Spleen (tissue), 11 donors: Measurements from ENCODE around the gene ZNF536. TPM values are rescaled to one million over a fixed set of nuclear protein-coding genes. Genes with fewer than 3 reads are reported as not detected.
"Not testable (repeated sequence)": the region's sequence is repeated elsewhere in the genome, so short reads cannot be mapped to it uniquely, and the experiment has no call there.

Source experiments
- DNase-seq: peaks from one replicate; pipeline ENCODE4 v3.0.0-alpha.2; 2020
- H3K27ac ChIP-seq, 8 donors: fragments of 200-600 bp; sonication (generic) in 7 of 8; 1 replicate in 4 of 8; 2 replicates in 4 of 8; pipeline versions ENCODE4 v1.5.0 to v1.8.0; 2016 to 2021; ENCODE audit warnings: inconsistent platforms in 4 of 8, mild to moderate bottlenecking in 4 of 8, moderate library complexity in 1 of 8
- H3K27me3 ChIP-seq, 7 donors: fragments of 200-600 bp; sonication (generic) in 6 of 7; replicated peaks in 1 of 7; 1 replicate in 4 of 7; 2 replicates in 3 of 7; pipeline versions ENCODE4 v1.5.0 to v1.8.0; 2016 to 2021; ENCODE audit warnings: inconsistent platforms in 3 of 7, mild to moderate bottlenecking in 1 of 7
- H3K36me3 ChIP-seq, 6 donors: fragments of 200-600 bp; sonication (generic) in 5 of 6; 1 replicate in 4 of 6; 2 replicates in 2 of 6; pipeline versions ENCODE4 v1.5.0 to v1.8.0; 2016 to 2021; ENCODE audit warnings: inconsistent platforms in 2 of 6
- H3K4me1 ChIP-seq, 6 donors: fragments of 200-600 bp; sonication (generic) in 5 of 6; 1 replicate in 3 of 6; 2 replicates in 3 of 6; pipeline versions ENCODE4 v1.5.0 to v1.8.0; 2016 to 2021; ENCODE audit warnings: inconsistent platforms in 3 of 6
- H3K4me3 ChIP-seq, 8 donors: fragments of 200-600 bp; sonication (generic) in 7 of 8; 1 replicate in 4 of 8; 2 replicates in 4 of 8; pipeline versions ENCODE4 v1.5.0 to v1.8.0; 2016 to 2021; ENCODE audit warnings: inconsistent platforms in 4 of 8, mild to moderate bottlenecking in 4 of 8, moderate library complexity in 2 of 8
- H3K9me3 ChIP-seq, 8 donors: fragments of 200-600 bp; sonication (generic) in 7 of 8; 1 replicate in 4 of 8; 2 replicates in 4 of 8; pipeline versions ENCODE4 v1.5.0 to v1.8.0; 2016 to 2021; ENCODE audit warnings: inconsistent platforms in 4 of 8
- CTCF ChIP-seq, 11 experiments: fragments of 200-600 bp in 7 of 11; fragments of 450-650 bp in 4 of 11; sonication (generic) in 4 of 11; IDR thresholded peaks in 8 of 11; conservative IDR thresholded peaks in 3 of 11; 1 replicate in 7 of 11; 2 replicates in 4 of 11; pipeline versions ENCODE4 v1.4.0 to v1.8.0; 2016 to 2021; ENCODE audit warnings: antibody characterized with exemption in 11 of 11, inconsistent platforms in 4 of 11, mild to moderate bottlenecking in 1 of 11
- POLR2A ChIP-seq, 3 donors: fragments of 450-650 bp; IDR thresholded peaks; one replicate each; pipeline ENCODE4 v1.5.1; 2017; ENCODE audit warnings: antibody characterized with exemption in 3 of 3, mild to moderate bottlenecking in 1 of 3
- POLR2AphosphoS5 ChIP-seq, 3 donors: sonication (generic); formaldehyde crosslinking; IDR thresholded peaks; one replicate each; pipeline ENCODE4 v1.5.1; 2017; ENCODE audit warnings: antibody characterized with exemption in 3 of 3
- WGBS, 5 donors: extraction: QIAGEN DNeasy Blood & Tissue Kit in 3 of 5; methylation state at CpG; one replicate each; pipeline versions ENCODE4 v1.1.5 to v1.1.7; 2013 to 2018; 5-methylcytosine and 5-hydroxymethylcytosine counted together
- intact Hi-C: fragments of 100-400 bp; cut with DNase I; formaldehyde crosslinking; loops from one replicate; pipeline ENCODE4 v1.15.0; 2023; ENCODE audit warnings: low total_unique reads
- polyA plus RNA-seq, 3 donors: library from polyadenylated mRNA; stranded (reverse); fragments of 200-250 nt; gene quantifications; one replicate each; pipeline ENCODE4 v1.2.1, GENCODE V29; 2013
- total RNA-seq, 7 donors: library from RNA; depleted of rRNA in 3 of 7; stranded (reverse); fragments of >200 nt in 3 of 7; fragmentation: NEBNext Ultra II Directional in 4 of 7; extraction: Animal tissue kit (Norgen Biotek cat#: 25700) in 4 of 7; gene quantifications; one replicate each; pipeline versions ENCODE4 v1.1.0 to v1.2.1, GENCODE V29; 2016 to 2021
- donor health status: healthy with polysubstance abuse.
- donor health status: DM: no; HTN: no; CAD: no; lungs with moderate emphysema.
- donor health status: DM: no; HTN: no; CAD: no.
- donor health status: Bipolar disorder and iron deficiency.
- donor health status: healthy.
- donor health status: DM: no; HTN: no; CAD: no.
- donor health status: DM: yes; HTN: yes; CAD: no.

The ZNF536 gene
- total and polyA plus RNA-seq, 10 donors, result 0.13 to 4.1 (median 2.1) TPM

- H3K27me3 ChIP-seq, result peaks cover 0 to 3% (median 0%) of the 10 kb centered on the region in 7 donors
- peaks cover 0 to 17% (median 3%) of the 10 kb centered on the region in 6 donors for H3K4me1 ChIP-seq
- no peak overlapping the region for H3K4me3 ChIP-seq
- DNase-seq, result no peak
- 81 to 91% (median 83%) methylated on average over 6 of the region's 6 CpGs for WGBS, 5 donors
- H3K9me3 ChIP-seq, result peaks cover 0 to 3% (median 0%) of the 10 kb centered on the region in 8 donors
- intact Hi-C loops, result no loop called here
- H3K27ac ChIP-seq, result no peak overlapping the region
- no peaks in the 10 kb centered on the region for H3K36me3 ChIP-seq
- TF ChIP-seq POLR2A (IDR thresholded peaks at IDR 0.05), result no peak
Measured at GRCh38 chr19:30453743-30454142, 81.6 kb downstream of the ZNF536 start.

GRCh38 chr19:30455881-30456280 is 83.7 kb downstream of the ZNF536 start:
- DNase-seq, result no peak
- no peak overlapping the region for H3K4me3 ChIP-seq
- peaks cover 0 to 17% (median 4%) of the 10 kb centered on the region in 8 donors for H3K9me3 ChIP-seq
- H3K27me3 ChIP-seq, result peaks cover 0 to 5% (median 0%) of the 10 kb centered on the region in 7 donors
- no peaks in the 10 kb centered on the region for H3K36me3 ChIP-seq
- H3K4me1 ChIP-seq, result no peaks in the 10 kb centered on the region
- intact Hi-C loops, result no loop called here
- 77 to 93% (median 88%) methylated on average over 1 of the region's 1 CpG for WGBS, 5 donors
- no peak overlapping the region for H3K27ac ChIP-seq
- TF ChIP-seq POLR2A (IDR thresholded peaks at IDR 0.05), result no peak
- TF ChIP-seq POLR2AphosphoS5 (IDR thresholded peaks at IDR 0.05), result no peak
- no peak for TF ChIP-seq CTCF (IDR thresholded peaks at IDR 0.05 in 8 of 11, conservative IDR thresholded peaks at IDR 0.05 in 3 of 11)

- Histone ChIP-seq H3K4me1 (no peaks in the 10 kb centered on the region), H3K27ac (no peak overlapping the region), H3K9me3 (peaks cover 0 to 17% (median 4%) of the 10 kb centered on the region in 8 donors), H3K27me3 (peaks cover 0 to 5% (median 0%) of the 10 kb centered on the region in 7 donors), H3K36me3 (no peaks in the 10 kb centered on the region), H3K4me3 (no peak overlapping the region)
- DNase-seq, result no peak
- intact Hi-C loops, result no loop called here
- 70 to 82% (median 79%) methylated on average over 3 to 4 of the region's 4 CpGs for WGBS, 5 donors
- TF ChIP-seq POLR2A (IDR thresholded peaks at IDR 0.05) (no peak), CTCF (IDR thresholded peaks at IDR 0.05 in 8 of 11, conservative IDR thresholded peaks at IDR 0.05 in 3 of 11) (no peak), POLR2AphosphoS5 (IDR thresholded peaks at IDR 0.05) (no peak)
Measured at GRCh38 chr19:30457484-30457883, 85.3 kb downstream of the ZNF536 start.

GRCh38 chr19:30459859-30460258 is 87.7 kb downstream of the ZNF536 start:
- DNase-seq, result peak; percentile 25
- 80 to 100% (median 88%) methylated on average over 2 of the region's 2 CpGs for WGBS, 5 donors
- no peak for TF ChIP-seq POLR2AphosphoS5 (IDR thresholded peaks at IDR 0.05)
- no peak for TF ChIP-seq CTCF (IDR thresholded peaks at IDR 0.05 in 8 of 11, conservative IDR thresholded peaks at IDR 0.05 in 3 of 11)
- no peak for TF ChIP-seq POLR2A (IDR thresholded peaks at IDR 0.05)
- peaks cover 0 to 17% (median 4%) of the 10 kb centered on the region in 8 donors for H3K9me3 ChIP-seq
- H3K4me1 ChIP-seq, result no peaks in the 10 kb centered on the region
- intact Hi-C loops, result no loop called here
- H3K27ac ChIP-seq, result no peak overlapping the region
- H3K27me3 ChIP-seq, result peaks cover 0 to 5% (median 0%) of the 10 kb centered on the region in 7 donors
- H3K4me3 ChIP-seq, result no peak overlapping the region
- H3K36me3 ChIP-seq, result no peaks in the 10 kb centered on the region

- Histone ChIP-seq H3K36me3 (no peaks in the 10 kb centered on the region), H3K9me3 (peaks cover 0 to 22% (median 3%) of the 10 kb centered on the region in 8 donors), H3K27ac (no peak overlapping the region), H3K4me3 (no peak overlapping the region), H3K4me1 (no peaks in the 10 kb centered on the region), H3K27me3 (no peaks in the 10 kb centered on the region)
- peak; percentile 56 for DNase-seq
- WGBS, 5 donors, result 85 to 93% (median 89%) methylated on average over 8 of the region's 8 CpGs
- TF ChIP-seq POLR2A (IDR thresholded peaks at IDR 0.05) (no peak), CTCF (IDR thresholded peaks at IDR 0.05 in 8 of 11, conservative IDR thresholded peaks at IDR 0.05 in 3 of 11) (no peak), POLR2AphosphoS5 (IDR thresholded peaks at IDR 0.05) (no peak)
- intact Hi-C loops, result no loop called here
Measured at GRCh38 chr19:30464162-30464561, 92.0 kb downstream of the ZNF536 start.

GRCh38 chr19:30466598-30466997 is 94.4 kb downstream of the ZNF536 start:
- H3K27me3 ChIP-seq, H3K27ac ChIP-seq, H3K4me3 ChIP-seq, H3K36me3 ChIP-seq, intact Hi-C loops, DNase-seq, H3K4me1 ChIP-seq: not testable (repeated sequence)
- WGBS, 5 donors, result 91 to 96% (median 94%) methylated on average over 4 of the region's 4 CpGs
- H3K9me3 ChIP-seq, result peaks cover 0 to 10% (median 0%) of the 10 kb centered on the region in 8 donors
